Testis (tissue), 3 donors: ENCODE data around the gene FUT3. TPM values are rescaled to one million over a fixed set of nuclear protein-coding genes. Genes with fewer than 3 reads are reported as not detected.

Source experiments
- DNase-seq: peaks from one replicate; pipeline ENCODE4 v3.0.0-alpha.2; 2019
- H3K27ac ChIP-seq, 2 donors: fragments of 200-600 bp; sonication (generic); one replicate each; pipeline ENCODE4 v1.5.1; 2019
- H3K27me3 ChIP-seq: fragments of 200-600 bp; sonication (generic); one replicate; pipeline ENCODE4 v1.5.1; 2019
- H3K36me3 ChIP-seq: fragments of 200-600 bp; sonication (generic); one replicate; pipeline ENCODE4 v1.5.1; 2017; ENCODE audit warnings: low read depth; ENCODE audit errors: missing control alignments
- H3K4me1 ChIP-seq: fragments of 200-600 bp; sonication (generic); one replicate; pipeline ENCODE4 v1.5.1; 2019
- H3K4me3 ChIP-seq, 2 donors: fragments of 200-600 bp; sonication (generic); one replicate each; pipeline ENCODE4 v1.5.1; 2017 to 2019
- H3K9me3 ChIP-seq: fragments of 200-600 bp; sonication (generic); one replicate; pipeline ENCODE4 v1.5.1; 2017
- POLR2A ChIP-seq: fragments of 450-650 bp; IDR thresholded peaks from one replicate; pipeline ENCODE4 v1.6.1; 2017; ENCODE audit warnings: antibody characterized with exemption, mild to moderate bottlenecking, moderate library complexity
- WGBS, 2 donors: methylation state at CpG; one replicate each; pipeline ENCODE4 v1.1.5; 2018; 5-methylcytosine and 5-hydroxymethylcytosine counted together
- intact Hi-C: fragments of 100-400 bp; cut with DNase I; formaldehyde crosslinking; loops from one replicate; pipeline ENCODE4 v1.15.1; 2023; ENCODE audit warnings: low total_unique reads
- polyA plus RNA-seq: library from polyadenylated mRNA; stranded (reverse); fragments of 350-450 nt; fragmentation: Illumina TruSeq; extraction: RNeasy Lipid Tissue Mini Kit (QIAGEN cat#74804); gene quantifications from one replicate; pipeline ENCODE4 v1.2.3, GENCODE V29; 2014; ENCODE audit warnings: low read depth, low replicate concordance; ENCODE audit not compliant: insufficient read depth
- total RNA-seq, 2 donors: library from RNA; depleted of rRNA; stranded (reverse); fragments of >200 nt; gene quantifications; one replicate each; pipeline ENCODE4 v1.2.3, GENCODE V29; 2016
- TF ChIP-seq, protein P1 (sequence below), 3 experiments: fragments of 450-650 bp in 2 of 3; fragments of 200-600 bp in 1 of 3; sonication (generic) in 1 of 3; IDR thresholded peaks; one replicate each; pipeline ENCODE4 v1.5.1; 2016 to 2019; ENCODE audit warnings: antibody characterized with exemption in 3 of 3, mild to moderate bottlenecking in 2 of 3, moderate library complexity in 1 of 3

The FUT3 gene
- total and polyA plus RNA-seq, 3 donors from 2014 or later = 1.1 to 4.4 (median 3.5) TPM

DNA sequence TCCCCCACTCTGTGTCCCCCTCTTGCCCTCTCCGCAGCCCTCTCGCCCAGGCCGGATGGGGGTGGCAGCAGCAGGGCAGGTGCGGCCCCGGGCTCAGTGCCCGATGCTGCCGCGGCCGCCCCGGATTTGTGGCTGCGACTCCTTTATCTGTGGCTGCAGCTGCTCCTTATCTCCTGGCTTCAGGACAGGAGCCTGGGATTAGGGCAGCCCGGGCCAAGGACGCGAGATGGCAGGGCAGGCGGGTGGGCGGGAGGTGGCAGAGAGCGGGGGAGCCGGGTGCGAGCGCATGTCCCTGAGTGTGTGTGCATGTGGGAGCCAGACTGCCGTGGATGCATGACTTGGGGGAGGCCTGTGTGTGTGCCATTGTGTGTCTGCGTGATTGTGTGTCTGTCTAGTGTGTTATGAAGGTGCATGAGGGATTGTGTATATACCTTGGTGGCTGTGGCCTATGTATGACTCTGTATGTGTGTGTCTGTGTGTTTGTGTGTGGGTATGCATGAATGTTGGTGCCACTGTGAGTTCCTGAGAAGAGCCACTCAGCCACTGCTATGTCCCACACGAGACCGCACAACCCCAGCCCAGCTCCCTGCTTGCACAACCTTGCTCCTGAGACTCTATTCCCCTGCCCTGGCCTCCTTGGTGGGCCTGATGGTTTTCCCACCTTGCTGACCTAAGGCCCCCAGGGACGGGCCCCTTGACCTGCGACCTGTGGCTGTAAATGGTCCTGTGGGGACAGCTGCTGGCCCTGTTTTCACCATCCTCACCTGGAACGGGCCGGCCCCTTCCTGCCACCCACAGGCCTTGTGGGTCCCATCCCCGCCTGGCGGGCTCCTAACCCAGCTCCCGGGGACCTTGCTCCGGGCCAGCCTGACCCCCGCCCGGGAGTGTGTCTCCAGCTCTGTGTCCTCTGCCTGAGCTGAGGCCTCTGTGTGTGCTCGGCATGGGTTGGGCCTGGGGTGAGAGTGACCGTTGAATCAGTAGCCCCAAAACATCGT, 51.7 kb downstream of the FUT3 start:
- Histone ChIP-seq H3K27ac (peak overlapping the region; percentile 15 to 65), H3K27me3 (no peaks in the 10 kb centered on the region), H3K4me1 (peaks cover 47% of the 10 kb centered on the region), H3K36me3 (no peaks in the 10 kb centered on the region), H3K4me3 (no peak overlapping the region), H3K9me3 (no peaks in the 10 kb centered on the region)
- 52 to 74% methylated on average over 17 to 37 of the region's 37 CpGs for WGBS, 2 donors
- peak; percentile 86 for DNase-seq
- no peak for TF ChIP-seq POLR2A
- TF ChIP-seq, protein P1, sequence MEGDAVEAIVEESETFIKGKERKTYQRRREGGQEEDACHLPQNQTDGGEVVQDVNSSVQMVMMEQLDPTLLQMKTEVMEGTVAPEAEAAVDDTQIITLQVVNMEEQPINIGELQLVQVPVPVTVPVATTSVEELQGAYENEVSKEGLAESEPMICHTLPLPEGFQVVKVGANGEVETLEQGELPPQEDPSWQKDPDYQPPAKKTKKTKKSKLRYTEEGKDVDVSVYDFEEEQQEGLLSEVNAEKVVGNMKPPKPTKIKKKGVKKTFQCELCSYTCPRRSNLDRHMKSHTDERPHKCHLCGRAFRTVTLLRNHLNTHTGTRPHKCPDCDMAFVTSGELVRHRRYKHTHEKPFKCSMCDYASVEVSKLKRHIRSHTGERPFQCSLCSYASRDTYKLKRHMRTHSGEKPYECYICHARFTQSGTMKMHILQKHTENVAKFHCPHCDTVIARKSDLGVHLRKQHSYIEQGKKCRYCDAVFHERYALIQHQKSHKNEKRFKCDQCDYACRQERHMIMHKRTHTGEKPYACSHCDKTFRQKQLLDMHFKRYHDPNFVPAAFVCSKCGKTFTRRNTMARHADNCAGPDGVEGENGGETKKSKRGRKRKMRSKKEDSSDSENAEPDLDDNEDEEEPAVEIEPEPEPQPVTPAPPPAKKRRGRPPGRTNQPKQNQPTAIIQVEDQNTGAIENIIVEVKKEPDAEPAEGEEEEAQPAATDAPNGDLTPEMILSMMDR (IDR thresholded peaks at IDR 0.05) = no peak
- intact Hi-C loops = no loop called here

DNA sequence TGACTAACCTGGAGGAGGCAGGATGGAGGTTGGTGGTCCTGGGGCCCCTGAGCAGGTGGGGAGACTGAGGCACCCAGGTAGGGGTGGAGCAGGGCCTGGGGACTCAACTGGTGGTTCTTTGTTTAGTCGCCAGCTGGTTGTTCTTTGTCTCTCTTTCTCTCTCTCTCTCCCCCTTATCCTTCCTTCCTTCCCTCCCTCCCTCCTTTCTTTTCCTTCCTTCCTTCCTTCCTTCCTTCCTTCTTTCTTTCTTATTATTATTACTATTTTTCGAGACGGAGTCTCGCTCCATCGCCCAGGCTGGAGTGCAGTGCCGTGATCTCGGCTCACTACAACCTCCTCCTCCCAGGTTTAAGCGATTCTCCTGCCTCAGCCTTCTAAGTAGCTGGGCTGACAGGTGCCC, 53.0 kb downstream of the FUT3 start:
- Histone ChIP-seq H3K4me1 (peaks cover 40% of the 10 kb centered on the region), H3K9me3 (no peaks in the 10 kb centered on the region), H3K27me3 (no peaks in the 10 kb centered on the region), H3K27ac (peak overlapping the region in 1 of 2 donors; percentile 15), H3K36me3 (no peaks in the 10 kb centered on the region), H3K4me3 (no peak overlapping the region)
- no peak for DNase-seq
- intact Hi-C loops = no loop called here
- WGBS, 2 donors = 93 to 95% methylated on average over 8 of the region's 8 CpGs
- TF ChIP-seq POLR2A = no peak
- TF ChIP-seq, protein P1 (IDR thresholded peaks at IDR 0.05) = no peak

DNA sequence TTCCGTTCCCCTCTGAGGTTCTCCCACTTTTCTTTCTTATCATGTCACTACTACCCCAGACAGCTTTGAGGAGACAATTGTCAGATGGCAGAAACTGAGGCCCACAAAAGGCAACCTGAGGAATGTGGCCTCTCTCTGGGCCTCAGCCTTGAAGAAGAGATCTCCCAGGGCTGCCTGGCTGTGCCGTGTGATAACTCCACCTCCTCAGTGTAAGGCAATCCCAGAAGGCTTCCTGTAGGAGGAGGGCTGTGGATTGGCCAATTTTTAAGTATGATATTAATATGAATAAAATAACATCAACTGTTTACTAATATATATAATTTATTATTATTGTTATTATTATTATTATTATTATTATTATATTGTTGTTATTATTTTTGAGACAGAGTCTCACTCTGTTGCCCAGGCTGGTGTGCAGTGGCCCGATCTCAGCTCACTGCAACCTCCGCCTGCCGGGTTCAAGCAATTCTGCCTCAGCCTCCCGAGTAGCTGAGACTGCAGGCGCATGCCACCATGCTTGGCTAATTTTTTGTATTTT, 55.8 kb downstream of the FUT3 start:
- intact Hi-C loops = no loop called here
- WGBS, 2 donors = 88 to 92% methylated on average over 7 of the region's 7 CpGs
- no peak for TF ChIP-seq POLR2A
- TF ChIP-seq, protein P1 (IDR thresholded peaks at IDR 0.05) = no peak

DNA sequence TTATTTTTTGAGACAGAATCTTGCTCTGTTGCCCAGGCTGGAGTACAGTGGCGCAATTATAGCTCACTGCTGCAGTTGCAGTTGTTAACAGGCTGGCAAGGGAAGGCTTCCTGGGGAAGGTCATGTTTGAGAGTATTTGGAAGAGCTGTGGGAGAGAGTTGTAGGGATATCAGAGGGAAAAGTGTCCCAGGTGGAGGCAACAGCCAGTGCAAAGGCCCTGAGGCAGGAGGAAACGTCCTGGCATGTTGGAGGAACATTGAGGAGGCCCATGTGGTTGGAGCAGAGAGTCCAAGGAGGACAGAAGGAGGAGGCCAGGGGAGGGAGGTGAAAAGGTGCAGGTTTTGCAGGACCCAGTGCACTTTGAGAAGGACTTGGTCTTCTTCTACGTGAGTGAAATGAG, 58.1 kb downstream of the FUT3 start:
- intact Hi-C loops = no loop called here

More for the DNA sequence above, 55.8 kb downstream of the FUT3 start:
- Histone ChIP-seq H3K4me1 (peaks cover 20% of the 10 kb centered on the region), H3K36me3 (no peaks in the 10 kb centered on the region), H3K4me3 (no peak overlapping the region), H3K9me3 (no peaks in the 10 kb centered on the region), H3K27me3 (no peaks in the 10 kb centered on the region), H3K27ac (no peak overlapping the region)
- DNase-seq = no peak

More for the DNA sequence above, 58.1 kb downstream of the FUT3 start:
- WGBS, 2 donors = 82 to 91% methylated on average over 3 of the region's 3 CpGs
- DNase-seq = no peak
- no peaks in the 10 kb centered on the region for H3K27me3 ChIP-seq
- H3K36me3 ChIP-seq = no peaks in the 10 kb centered on the region
- no peak overlapping the region for H3K4me3 ChIP-seq
- peaks cover 6% of the 10 kb centered on the region for H3K4me1 ChIP-seq
- no peaks in the 10 kb centered on the region for H3K9me3 ChIP-seq
- no peak overlapping the region for H3K27ac ChIP-seq
- no peak for TF ChIP-seq POLR2A
- TF ChIP-seq, protein P1 (IDR thresholded peaks at IDR 0.05) = no peak

Other genes with a start within 250 kb of the FUT3 start
- 100 to 1,000 TPM; 173 to 209 TPM for gene SAFB2, start 228.7 kb downstream of the FUT3 start, total RNA-seq
- gene SAFB2, start 228.7 kb downstream of the FUT3 start, polyA plus RNA-seq = 84.1 TPM
- 100 to 1,000 TPM; 202 to 220 TPM for gene SAFB, start 228.4 kb downstream of the FUT3 start, total RNA-seq
- gene SAFB, start 228.4 kb downstream of the FUT3 start, polyA plus RNA-seq = 83.2 TPM
- 100 to 1,000 TPM in 1 of 2 donors, 10 to 100 TPM in 1; 98.0 to 198 TPM for gene MICOS13, start 170.9 kb downstream of the FUT3 start, total RNA-seq
- 152 TPM for gene MICOS13, start 170.9 kb downstream of the FUT3 start, polyA plus RNA-seq
- gene HSD11B1L, start 170.4 kb downstream of the FUT3 start, total RNA-seq = 10 to 100 TPM; 18.8 to 21.0 TPM
- 8.1 TPM for gene HSD11B1L, start 170.4 kb downstream of the FUT3 start, polyA plus RNA-seq
- 100 to 1,000 TPM; 331 to 531 TPM for gene RPL36, start 161.2 kb downstream of the FUT3 start, total RNA-seq
- 497 TPM for gene RPL36, start 161.2 kb downstream of the FUT3 start, polyA plus RNA-seq
- gene LONP1, start 131.3 kb downstream of the FUT3 start, total RNA-seq = 100 to 1,000 TPM; 100 to 133 TPM
- 48.1 TPM for gene LONP1, start 131.3 kb downstream of the FUT3 start, polyA plus RNA-seq
- 1 to 10 TPM; 6.1 to 9.3 TPM for gene CATSPERD, start 130.8 kb downstream of the FUT3 start, total RNA-seq
- gene CATSPERD, start 130.8 kb downstream of the FUT3 start, polyA plus RNA-seq = 31.3 TPM
- 10 to 100 TPM; 24.0 to 35.0 TPM for gene PRR22, start 66.7 kb downstream of the FUT3 start, total RNA-seq
- gene PRR22, start 66.7 kb downstream of the FUT3 start, polyA plus RNA-seq = 54.9 TPM
- 100 to 1,000 TPM in 1 of 2 donors, 10 to 100 TPM in 1; 92.2 to 114 TPM for gene DUS3L, start 60.3 kb downstream of the FUT3 start, total RNA-seq
- gene DUS3L, start 60.3 kb downstream of the FUT3 start, polyA plus RNA-seq = 75.6 TPM
- gene NRTN, start 46.4 kb downstream of the FUT3 start, total RNA-seq = 10 to 100 TPM in 1 of 2 donors, 1 to 10 TPM in 1; 6.5 to 13.5 TPM
- gene NRTN, start 46.4 kb downstream of the FUT3 start, polyA plus RNA-seq = 1.7 TPM
- gene FUT6, start 11.7 kb downstream of the FUT3 start, total RNA-seq = under 1 TPM; 0.19 to 0.39 TPM
- gene FUT6, start 11.7 kb downstream of the FUT3 start, polyA plus RNA-seq = 0.84 TPM
- gene FUT5, start 19.1 kb upstream of the FUT3 start, total RNA-seq = 1 to 10 TPM in 1 of 2 donors, under 1 TPM in 1; 0.87 to 1.1 TPM
- gene FUT5, start 19.1 kb upstream of the FUT3 start, polyA plus RNA-seq = 0.20 TPM
- 100 to 1,000 TPM; 167 to 194 TPM for gene NDUFA11, start 52.3 kb upstream of the FUT3 start, total RNA-seq
- gene NDUFA11, start 52.3 kb upstream of the FUT3 start, polyA plus RNA-seq = 170 TPM
- 1 to 10 TPM; 7.4 to 7.7 TPM for gene VMAC, start 53.4 kb upstream of the FUT3 start, total RNA-seq
- 3.4 TPM for gene VMAC, start 53.4 kb upstream of the FUT3 start, polyA plus RNA-seq
- 10 to 100 TPM in 1 of 2 donors, 1 to 10 TPM in 1; 9.4 to 13.9 TPM for gene CAPS, start 62.8 kb upstream of the FUT3 start, total RNA-seq
- 20.9 TPM for gene CAPS, start 62.8 kb upstream of the FUT3 start, polyA plus RNA-seq
- 100 to 1,000 TPM; 145 to 148 TPM for gene RANBP3, start 126.7 kb upstream of the FUT3 start, total RNA-seq
- gene RANBP3, start 126.7 kb upstream of the FUT3 start, polyA plus RNA-seq = 142 TPM